ENCODE results near the gene ADAMTS10. TPM values are rescaled to one million over a fixed set of nuclear protein-coding genes. Genes with fewer than 3 reads are reported as not detected.

ADAMTS10 gene
- total and polyA plus RNA-seq, 2 of the 8 experiments (the other 6 are each of a cell fraction or from before 2014, with no cell fraction given): 6.9 to 17.4 TPM

GRCh38 chr19:8580710-8581281 is 29.7 kb downstream of the ADAMTS10 start (continued):
- peak; percentile 99 to 100 (median 100) for TF ChIP-seq CTCF (IDR thresholded peaks at IDR 0.05; ENCODE audit: control extremely low read depth in 1 of 3, insufficient read depth in 1 of 3, low read depth in 1 of 3, low read length in 3 of 3)
- TF ChIP-seq SAP30 (IDR thresholded peaks at IDR 0.05; ENCODE audit: insufficient read depth, insufficient replicate concordance, low read length): no peak
- TF ChIP-seq RNF2 (IDR thresholded peaks at IDR 0.05; ENCODE audit: borderline replicate concordance, low read depth, low read length, missing control alignments, poor library complexity, severe bottlenecking): no peak
- peak; percentile 90 to 91 for TF ChIP-seq RAD21 (IDR thresholded peaks at IDR 0.05 in 1 of 2, conservative IDR thresholded peaks at IDR 0.05 in 1 of 2; ENCODE audit: low read depth in 2 of 2, low read length in 2 of 2)
- no peak for TF ChIP-seq CHD1 (IDR thresholded peaks at IDR 0.05; ENCODE audit: low read depth, low read length)
- TF ChIP-seq HDAC2 (IDR thresholded peaks at IDR 0.05; ENCODE audit: borderline replicate concordance in 1 of 2, low read depth in 2 of 2, low read length in 2 of 2): peak in 1 of 2 experiments; percentile 27; a peak in 1 of 4 replicates
- TF ChIP-seq JUND (IDR thresholded peaks at IDR 0.05; ENCODE audit: low read length): peak; percentile 70; the same call in 1 of the 2 replicates
- no peak for TF ChIP-seq RXRA (IDR thresholded peaks at IDR 0.05; ENCODE audit: insufficient read depth, low read depth, low read length)
- TF ChIP-seq YY1 (IDR thresholded peaks at IDR 0.05; ENCODE audit: low read depth, low read length): no peak
- TF ChIP-seq EGR1 (IDR thresholded peaks at IDR 0.05; ENCODE audit: borderline replicate concordance, low read depth, low read length): 0 out of 2 replicates have a peak, but pooled peaks have one; percentile 34
- TF ChIP-seq GABPA (IDR thresholded peaks at IDR 0.05; ENCODE audit: borderline replicate concordance, insufficient read depth, low read length): peak; percentile 54; the same call in 1 of the 2 replicates
- no peak for TF ChIP-seq POLR2AphosphoS5 (IDR thresholded peaks at IDR 0.05; ENCODE audit: low read depth, low read length)
- no peak for TF ChIP-seq CREB1 (IDR thresholded peaks at IDR 0.05)
- TF ChIP-seq CHD2 (IDR thresholded peaks at IDR 0.05; ENCODE audit: low read length): 0 out of 2 replicates have a peak, but pooled peaks have one; percentile 33
- TF ChIP-seq, protein P1, sequence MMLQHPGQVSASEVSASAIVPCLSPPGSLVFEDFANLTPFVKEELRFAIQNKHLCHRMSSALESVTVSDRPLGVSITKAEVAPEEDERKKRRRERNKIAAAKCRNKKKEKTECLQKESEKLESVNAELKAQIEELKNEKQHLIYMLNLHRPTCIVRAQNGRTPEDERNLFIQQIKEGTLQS (IDR thresholded peaks at IDR 0.05; ENCODE audit: insufficient read depth, low read depth, low read length): peak; percentile 73
- TF ChIP-seq NRF1 (IDR thresholded peaks at IDR 0.05; ENCODE audit: low read depth, low read length): no peak
